ENCODE measurements around the gene PSMA3. TPM values are rescaled to one million over a fixed set of nuclear protein-coding genes. Genes with fewer than 3 reads are reported as not detected.
A peak's percentile ranks its signal among the peaks of the same experiment; 100 is the strongest.

Gene PSMA3
- total RNA-seq, 4 donors from 2014 or later, result 61.2 to 204 (median 114) TPM

DNA sequence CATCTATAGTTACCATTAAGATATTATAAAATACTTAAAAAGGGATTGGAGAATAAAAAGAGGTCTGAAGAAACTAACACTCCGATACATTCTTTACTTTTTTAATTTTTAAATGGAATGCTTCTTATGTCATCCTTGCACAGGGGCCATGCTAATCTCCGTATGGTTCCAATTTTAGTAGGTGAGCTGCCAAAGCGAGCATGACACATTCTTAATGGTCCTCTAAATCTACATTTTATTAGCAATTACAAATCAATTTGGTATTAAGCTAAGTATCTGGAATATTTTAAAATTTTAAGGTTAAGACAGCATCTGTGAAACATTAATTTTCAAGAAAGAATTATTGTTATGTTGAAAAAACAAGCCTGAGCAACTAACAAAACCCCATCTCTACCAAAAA is 47.5 kb downstream of the PSMA3 start:
- H3K9me3 ChIP-seq, result no peaks in the 10 kb centered on the region
- intact Hi-C loops (cut with DNase I; ENCODE audit: low total_unique reads), result loop anchor here (10.0 kb wide), 1 partner anchor 47 kb away; the partner anchor contains the start of gene PSMA3
- no peak overlapping the region for H3K4me3 ChIP-seq
- TF ChIP-seq, protein P1, sequence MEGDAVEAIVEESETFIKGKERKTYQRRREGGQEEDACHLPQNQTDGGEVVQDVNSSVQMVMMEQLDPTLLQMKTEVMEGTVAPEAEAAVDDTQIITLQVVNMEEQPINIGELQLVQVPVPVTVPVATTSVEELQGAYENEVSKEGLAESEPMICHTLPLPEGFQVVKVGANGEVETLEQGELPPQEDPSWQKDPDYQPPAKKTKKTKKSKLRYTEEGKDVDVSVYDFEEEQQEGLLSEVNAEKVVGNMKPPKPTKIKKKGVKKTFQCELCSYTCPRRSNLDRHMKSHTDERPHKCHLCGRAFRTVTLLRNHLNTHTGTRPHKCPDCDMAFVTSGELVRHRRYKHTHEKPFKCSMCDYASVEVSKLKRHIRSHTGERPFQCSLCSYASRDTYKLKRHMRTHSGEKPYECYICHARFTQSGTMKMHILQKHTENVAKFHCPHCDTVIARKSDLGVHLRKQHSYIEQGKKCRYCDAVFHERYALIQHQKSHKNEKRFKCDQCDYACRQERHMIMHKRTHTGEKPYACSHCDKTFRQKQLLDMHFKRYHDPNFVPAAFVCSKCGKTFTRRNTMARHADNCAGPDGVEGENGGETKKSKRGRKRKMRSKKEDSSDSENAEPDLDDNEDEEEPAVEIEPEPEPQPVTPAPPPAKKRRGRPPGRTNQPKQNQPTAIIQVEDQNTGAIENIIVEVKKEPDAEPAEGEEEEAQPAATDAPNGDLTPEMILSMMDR (IDR thresholded peaks at IDR 0.05), result no peak
- no peak for TF ChIP-seq POLR2A (IDR thresholded peaks at IDR 0.05)
- H3K27me3 ChIP-seq, result no peaks in the 10 kb centered on the region
- no peak overlapping the region for H3K27ac ChIP-seq
- H3K4me1 ChIP-seq, result no peaks in the 10 kb centered on the region
- DNase-seq, result no peak
- H3K36me3 ChIP-seq, result no peaks in the 10 kb centered on the region

DNA sequence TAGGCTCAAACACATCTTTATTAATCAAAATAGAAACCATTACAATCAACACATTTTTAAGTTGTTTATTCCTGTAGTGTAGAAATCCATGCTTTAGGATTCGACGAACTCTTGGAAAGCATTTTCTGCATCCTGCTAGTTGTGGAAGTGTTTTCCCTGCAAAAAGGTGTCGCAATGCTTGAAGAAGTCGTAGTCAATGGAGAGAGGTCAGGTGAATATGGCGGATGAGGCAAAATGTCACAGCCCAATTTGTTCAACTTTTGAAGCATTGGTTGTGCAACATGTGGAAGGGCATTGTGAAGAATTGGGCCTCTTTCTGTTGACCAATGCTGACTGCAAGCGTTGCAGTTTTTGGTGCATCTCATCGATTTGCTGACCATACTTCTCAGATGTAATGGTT is 49.6 kb downstream of the PSMA3 start:
- H3K27me3 ChIP-seq, result no peaks in the 10 kb centered on the region
- intact Hi-C loops (cut with DNase I; ENCODE audit: low total_unique reads), result loop anchor here (10.0 kb wide), 1 partner anchor 49 kb away; the partner anchor contains the start of gene PSMA3
- TF ChIP-seq, protein P1 (IDR thresholded peaks at IDR 0.05), result no peak
- no peak for TF ChIP-seq POLR2A (IDR thresholded peaks at IDR 0.05)
- no peak for DNase-seq
- H3K36me3 ChIP-seq, result no peaks in the 10 kb centered on the region
- no peak overlapping the region for H3K27ac ChIP-seq
- H3K4me1 ChIP-seq, result no peaks in the 10 kb centered on the region
- no peaks in the 10 kb centered on the region for H3K9me3 ChIP-seq
- no peak overlapping the region for H3K4me3 ChIP-seq

DNA sequence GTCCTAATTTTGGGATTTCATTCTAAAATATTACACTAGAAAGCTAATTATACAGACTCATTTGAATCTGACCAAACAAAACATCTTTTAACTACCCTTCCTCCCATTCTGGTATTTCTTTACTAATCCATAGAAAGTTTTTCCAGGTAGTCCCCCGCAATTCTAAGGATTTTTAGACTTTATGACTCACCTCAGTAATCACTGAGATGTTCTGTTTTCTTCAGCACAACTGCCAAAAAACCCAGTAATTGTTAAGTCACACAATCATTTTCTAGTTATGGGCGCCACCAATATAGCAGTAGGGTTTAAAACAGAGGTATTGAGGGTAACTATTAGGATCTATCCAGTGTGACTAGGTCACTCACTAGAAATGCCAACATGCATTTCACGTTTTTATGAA is 52.1 kb downstream of the PSMA3 start:
- H3K27me3 ChIP-seq, result no peaks in the 10 kb centered on the region
- peak overlapping the region; percentile 98 to 99 for H3K27ac ChIP-seq
- H3K9me3 ChIP-seq, result no peaks in the 10 kb centered on the region
- peak overlapping the region; percentile 71 to 82 for H3K4me3 ChIP-seq
- DNase-seq, result no peak
- H3K4me1 ChIP-seq, result peaks cover 0 to 5% of the 10 kb centered on the region in 2 donors
- TF ChIP-seq, protein P1 (IDR thresholded peaks at IDR 0.05), result no peak
- no peak for TF ChIP-seq POLR2A (IDR thresholded peaks at IDR 0.05)
- intact Hi-C loops (cut with DNase I; ENCODE audit: low total_unique reads), result loop anchor here (10.0 kb wide), 1 partner anchor 52 kb away; the partner anchor contains the start of gene PSMA3
- H3K36me3 ChIP-seq, result no peaks in the 10 kb centered on the region

DNA sequence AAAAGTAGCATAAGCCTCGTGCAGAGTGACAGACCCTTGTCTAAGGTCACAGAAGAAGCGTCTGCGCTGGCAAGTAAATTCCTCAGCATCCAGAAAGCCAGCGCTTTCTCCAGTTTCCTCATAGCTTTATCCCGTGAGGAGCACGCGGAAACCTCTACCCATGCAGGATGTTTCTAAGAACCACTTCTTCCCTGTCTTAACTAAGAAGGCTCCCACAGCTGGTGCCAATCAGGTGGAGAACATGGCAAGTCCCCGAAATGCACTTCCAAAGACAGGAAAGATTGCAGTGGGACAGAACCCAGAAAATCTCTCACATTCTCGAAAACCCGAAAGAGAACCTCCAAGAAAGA is 52.7 kb downstream of the PSMA3 start:
- Histone ChIP-seq H3K9me3 (no peaks in the 10 kb centered on the region), H3K4me1 (peaks cover 0 to 5% of the 10 kb centered on the region in 2 donors), H3K4me3 (peak overlapping the region; percentile 71 to 82), H3K27me3 (no peaks in the 10 kb centered on the region), H3K27ac (peak overlapping the region; percentile 98 to 99), H3K36me3 (no peaks in the 10 kb centered on the region)
- intact Hi-C loops (cut with DNase I; ENCODE audit: low total_unique reads), result loop anchor here (10.0 kb wide), 1 partner anchor 53 kb away; the partner anchor contains the start of gene PSMA3
- TF ChIP-seq, protein P1 (IDR thresholded peaks at IDR 0.05), result no peak
- no peak for TF ChIP-seq POLR2A (IDR thresholded peaks at IDR 0.05)
- no peak for DNase-seq

DNA sequence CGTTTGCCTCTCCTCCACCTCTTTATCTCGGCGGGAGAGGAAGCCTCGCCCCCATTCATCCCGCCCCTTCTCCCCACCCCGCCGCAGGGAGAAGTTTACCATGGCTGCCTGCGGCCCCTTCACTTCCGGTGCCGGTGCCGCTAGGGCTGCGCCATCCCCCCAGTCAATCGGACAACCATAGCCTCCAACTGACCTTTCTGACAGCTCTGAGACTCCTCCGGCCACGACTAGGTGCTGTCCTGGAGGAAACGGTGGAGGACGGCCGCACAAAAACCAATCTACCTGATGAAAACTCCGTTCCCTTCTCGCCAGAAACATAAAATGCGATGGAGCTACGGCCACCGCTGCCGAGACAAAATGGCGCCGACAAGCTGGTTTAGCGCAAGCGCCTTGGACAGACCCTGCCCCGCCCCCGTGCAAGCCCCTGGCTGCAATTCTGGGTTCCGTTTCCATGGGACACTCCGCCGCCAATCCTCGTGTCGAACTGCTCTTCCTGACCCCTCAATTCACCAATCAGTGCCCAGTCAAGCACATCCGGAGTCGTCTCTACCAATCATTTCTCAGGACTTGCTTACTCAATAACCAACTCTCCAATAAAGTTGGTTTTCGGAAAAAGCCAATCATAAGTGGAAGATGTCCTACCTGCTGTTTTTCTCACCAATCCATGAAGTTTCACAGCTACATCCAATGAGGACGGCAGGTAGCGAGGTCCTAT is 53.3 kb downstream of the PSMA3 start:
- Histone ChIP-seq H3K27ac (peak overlapping the region; percentile 98 to 99), H3K27me3 (no peaks in the 10 kb centered on the region), H3K4me3 (peak overlapping the region; percentile 91 to 92), H3K9me3 (no peaks in the 10 kb centered on the region), H3K36me3 (no peaks in the 10 kb centered on the region), H3K4me1 (peaks cover 0 to 5% of the 10 kb centered on the region in 2 donors)
- intact Hi-C loops (cut with DNase I; ENCODE audit: low total_unique reads), result loop anchor here (10.0 kb wide), 1 partner anchor 53 kb away; the partner anchor contains the start of gene PSMA3
- TF ChIP-seq, protein P1 (IDR thresholded peaks at IDR 0.05), result peak in 1 of 4 experiments; percentile 11
- peak; percentile 53 to 56 for TF ChIP-seq POLR2A (IDR thresholded peaks at IDR 0.05)
- peak; percentile 99 for DNase-seq

Data from uterus (tissue), 4 donors.